Neural progenitor cell (in vitro differentiated cells): ENCODE results near the gene UBE2QL1.

Source experiments
- EZH2phosphoT487 ChIP-seq: fragments of 200-600 bp; sonication (generic); IDR thresholded peaks from 2 replicates; pipeline ENCODE4 v1.6.1; 2017; ENCODE audit warnings: antibody characterized with exemption
- TF ChIP-seq, protein P1 (sequence below): fragments of 200-600 bp; sonication (generic); IDR thresholded peaks from 2 replicates; pipeline ENCODE4 v1.5.1; 2017; ENCODE audit warnings: antibody characterized with exemption, mild to moderate bottlenecking

DNA sequence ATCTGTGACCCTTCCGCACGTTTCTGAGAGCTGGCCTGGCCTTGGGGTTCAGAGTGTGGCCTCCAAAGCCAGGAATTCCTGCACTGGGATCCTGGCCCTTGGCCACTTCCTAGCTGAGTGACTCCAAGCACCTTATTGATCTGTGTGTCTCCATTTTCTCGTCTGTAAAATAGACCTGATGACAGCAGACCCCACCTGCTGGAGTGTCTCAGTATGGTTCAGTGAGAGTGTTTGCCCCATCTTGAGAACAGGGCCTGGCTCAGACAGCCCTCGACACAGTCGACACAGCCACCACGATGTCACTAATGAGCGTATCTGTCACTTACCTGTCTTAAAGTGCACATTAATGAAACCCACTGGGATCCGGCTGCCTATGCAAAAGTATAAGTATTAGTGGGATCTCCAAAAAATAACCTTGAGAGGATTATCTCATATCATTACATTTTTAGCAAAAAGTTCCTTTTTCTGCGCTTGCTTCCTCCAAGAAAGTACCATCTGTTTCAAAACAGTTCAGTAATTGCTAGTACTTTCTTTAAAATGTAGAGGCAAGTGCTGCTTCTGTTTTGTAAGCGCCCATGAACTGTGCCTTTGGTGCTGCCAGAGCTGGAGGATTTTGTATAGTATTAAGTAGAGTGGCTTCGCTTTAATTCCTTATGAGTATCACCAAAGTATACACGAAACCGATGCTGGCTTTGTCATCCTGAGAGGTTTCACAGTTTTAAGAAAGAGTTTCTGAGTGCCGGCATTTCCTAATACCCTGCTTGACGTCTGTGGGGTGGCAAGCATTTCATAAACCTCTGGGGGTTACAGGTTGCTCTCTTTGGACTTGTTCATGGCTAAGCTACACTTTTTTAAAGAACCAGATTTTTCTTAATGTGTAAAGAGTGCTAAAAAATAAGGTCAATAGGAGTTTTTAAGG lies 31.7 kb downstream of the UBE2QL1 start:
- TF ChIP-seq, protein P1, sequence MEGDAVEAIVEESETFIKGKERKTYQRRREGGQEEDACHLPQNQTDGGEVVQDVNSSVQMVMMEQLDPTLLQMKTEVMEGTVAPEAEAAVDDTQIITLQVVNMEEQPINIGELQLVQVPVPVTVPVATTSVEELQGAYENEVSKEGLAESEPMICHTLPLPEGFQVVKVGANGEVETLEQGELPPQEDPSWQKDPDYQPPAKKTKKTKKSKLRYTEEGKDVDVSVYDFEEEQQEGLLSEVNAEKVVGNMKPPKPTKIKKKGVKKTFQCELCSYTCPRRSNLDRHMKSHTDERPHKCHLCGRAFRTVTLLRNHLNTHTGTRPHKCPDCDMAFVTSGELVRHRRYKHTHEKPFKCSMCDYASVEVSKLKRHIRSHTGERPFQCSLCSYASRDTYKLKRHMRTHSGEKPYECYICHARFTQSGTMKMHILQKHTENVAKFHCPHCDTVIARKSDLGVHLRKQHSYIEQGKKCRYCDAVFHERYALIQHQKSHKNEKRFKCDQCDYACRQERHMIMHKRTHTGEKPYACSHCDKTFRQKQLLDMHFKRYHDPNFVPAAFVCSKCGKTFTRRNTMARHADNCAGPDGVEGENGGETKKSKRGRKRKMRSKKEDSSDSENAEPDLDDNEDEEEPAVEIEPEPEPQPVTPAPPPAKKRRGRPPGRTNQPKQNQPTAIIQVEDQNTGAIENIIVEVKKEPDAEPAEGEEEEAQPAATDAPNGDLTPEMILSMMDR: peak; percentile 29
- no peak for TF ChIP-seq EZH2phosphoT487
